Transverse colon (tissue), 3 donors: ENCODE measurements around the gene ERVMER34-1.

Experiments
- CTCF ChIP-seq, 5 experiments: fragments of 200-600 bp in 3 of 5; fragments of 450-650 bp in 2 of 5; sonication (generic) in 3 of 5; IDR thresholded peaks; 1 replicate in 2 of 5; 2 replicates in 3 of 5; pipeline ENCODE4 v1.5.1; 2016 to 2017; ENCODE audit warnings: antibody characterized with exemption in 5 of 5, inconsistent platforms in 3 of 5, mild to moderate bottlenecking in 2 of 5, moderate library complexity in 1 of 5
- EP300 ChIP-seq: sonication (generic); formaldehyde crosslinking; IDR thresholded peaks from one replicate; pipeline ENCODE4 v1.6.1; 2017; ENCODE audit warnings: antibody characterized with exemption, low read depth

- TF ChIP-seq CTCF (IDR thresholded peaks at IDR 0.05): no peak
- TF ChIP-seq EP300: no peak
These were observed 40.7 kb upstream of the ERVMER34-1 start for GRCh38 chr4:52791936-52792335.
